NCI-H187 treated with DMSO at 0.1 percent for 48 hours (cell line): ENCODE measurements around the gene ANGEL2.
"Not testable (repeated sequence)": the region's sequence is repeated elsewhere in the genome, so short reads cannot be mapped to it uniquely, and the experiment has no call there.

Experiments used
- DNase-seq: peaks from one replicate; lab custom pipeline; 2025; lab: John Stamatoyannopoulos, UW

Gene ANGEL2

DNA sequence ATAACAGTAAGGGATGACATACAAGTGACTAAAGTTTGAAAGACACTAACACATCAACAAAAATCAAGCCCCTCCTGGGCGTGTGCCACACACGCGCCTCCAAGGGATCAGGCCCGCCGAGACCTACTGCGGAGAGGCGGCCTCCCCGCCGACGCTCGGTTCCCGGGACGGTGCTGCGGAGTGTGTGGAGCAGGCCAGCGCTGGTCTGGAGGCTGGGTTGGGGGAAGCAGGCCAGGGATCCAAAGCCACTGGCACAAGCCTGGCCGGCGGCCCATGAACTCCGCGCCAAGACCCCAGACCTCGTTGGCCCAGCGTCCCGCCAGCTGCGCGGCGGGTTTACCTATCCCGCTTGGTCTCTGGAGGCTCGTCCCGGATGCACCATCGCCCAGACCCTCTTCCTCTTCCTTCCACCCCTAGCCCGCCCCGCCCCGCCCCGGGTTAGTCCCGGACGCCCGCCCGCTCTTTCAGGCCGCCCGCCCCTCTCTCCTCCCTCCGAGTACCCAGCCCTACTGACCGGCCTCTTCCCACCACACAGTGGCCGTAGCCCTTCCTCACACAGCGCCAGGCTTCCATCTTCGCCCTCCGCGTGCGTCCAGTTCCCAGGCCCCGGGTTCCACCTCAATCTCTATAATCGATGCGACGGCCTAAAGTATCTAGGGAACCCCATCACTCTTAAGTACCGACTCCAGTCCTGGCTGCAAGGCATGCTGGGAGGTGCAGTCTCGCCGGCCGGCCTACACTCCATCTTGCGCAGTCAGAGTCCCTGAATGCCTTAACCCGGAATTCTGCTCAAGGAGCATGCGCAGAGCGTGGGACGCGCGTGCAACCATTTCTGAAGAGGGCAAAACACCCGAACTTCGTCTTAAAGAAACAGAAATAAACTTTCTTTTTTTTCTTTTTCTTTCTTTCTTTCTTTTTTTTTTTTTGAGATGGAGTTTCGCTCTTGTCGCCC is at the start of gene ANGEL2:
Gene ANGEL2, minus strand, starts transcription at position 769 of the 952 bp plus-strand sequence. Its CDS starts 196 bp downstream, at position 573.
- peak; percentile 64 for DNase-seq

DNA sequence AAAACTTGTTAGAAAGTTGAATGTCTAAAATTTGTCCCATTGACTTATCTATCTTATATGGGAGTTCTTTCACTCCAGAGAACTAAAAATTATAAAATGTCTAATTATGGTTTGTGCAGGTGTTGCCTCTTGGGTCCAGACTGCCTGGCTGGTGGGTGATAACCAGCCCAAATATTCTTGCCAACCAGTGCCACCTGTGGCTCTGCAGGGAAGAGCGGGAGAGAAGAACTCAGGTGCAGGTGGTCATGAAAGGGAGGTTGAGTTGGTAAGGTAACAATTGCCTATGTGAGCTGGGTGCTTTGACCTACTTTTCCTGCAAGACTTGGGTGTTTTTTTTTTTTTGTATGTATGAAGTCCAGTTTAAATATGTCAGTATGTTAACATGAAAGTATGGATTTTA is 45.6 kb upstream of the ANGEL2 start:
- no peak for DNase-seq

DNA sequence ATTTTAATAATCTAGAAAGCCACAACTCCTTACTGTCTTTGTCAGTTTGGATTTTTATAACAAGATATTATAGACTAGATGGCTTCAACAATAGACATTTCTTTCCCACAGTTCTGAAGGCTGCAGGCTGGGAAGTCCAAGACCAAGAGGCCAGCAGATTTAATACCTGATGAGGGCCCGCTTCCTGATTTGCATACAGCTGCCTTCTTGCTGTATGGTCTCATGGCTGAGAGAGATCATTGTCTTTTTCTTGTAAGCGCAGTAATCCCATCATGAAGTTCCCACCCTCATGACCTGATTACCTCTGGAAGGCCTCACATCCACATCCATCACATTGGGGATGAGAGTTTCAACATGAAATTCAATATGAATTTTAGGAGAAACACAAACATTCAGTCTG is 45.2 kb upstream of the ANGEL2 start:
- DNase-seq = peak; percentile 11

- no peak for DNase-seq
These were observed 41.8 kb upstream of the ANGEL2 start for GRCh38 chr1:213057264-213058059.

DNA sequence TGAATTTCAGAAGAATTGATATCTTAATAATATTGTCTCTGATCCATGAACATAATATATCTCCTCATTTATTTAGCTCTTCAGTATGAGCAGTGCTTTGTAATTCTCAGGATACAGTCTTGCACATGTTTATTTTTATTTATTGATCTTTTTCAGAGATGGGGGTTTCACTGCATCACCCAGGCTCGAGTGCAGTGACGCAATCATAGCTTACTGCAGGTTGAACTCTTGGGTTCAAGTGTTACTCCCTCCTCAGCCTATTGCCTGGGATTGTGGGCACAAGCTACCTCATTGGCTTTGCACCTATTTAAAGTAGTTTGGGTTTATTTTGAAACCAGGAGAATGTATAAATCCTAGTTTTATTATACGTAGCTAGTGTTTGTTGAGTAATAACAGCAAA is 40.1 kb upstream of the ANGEL2 start:
- DNase-seq = no peak

DNA sequence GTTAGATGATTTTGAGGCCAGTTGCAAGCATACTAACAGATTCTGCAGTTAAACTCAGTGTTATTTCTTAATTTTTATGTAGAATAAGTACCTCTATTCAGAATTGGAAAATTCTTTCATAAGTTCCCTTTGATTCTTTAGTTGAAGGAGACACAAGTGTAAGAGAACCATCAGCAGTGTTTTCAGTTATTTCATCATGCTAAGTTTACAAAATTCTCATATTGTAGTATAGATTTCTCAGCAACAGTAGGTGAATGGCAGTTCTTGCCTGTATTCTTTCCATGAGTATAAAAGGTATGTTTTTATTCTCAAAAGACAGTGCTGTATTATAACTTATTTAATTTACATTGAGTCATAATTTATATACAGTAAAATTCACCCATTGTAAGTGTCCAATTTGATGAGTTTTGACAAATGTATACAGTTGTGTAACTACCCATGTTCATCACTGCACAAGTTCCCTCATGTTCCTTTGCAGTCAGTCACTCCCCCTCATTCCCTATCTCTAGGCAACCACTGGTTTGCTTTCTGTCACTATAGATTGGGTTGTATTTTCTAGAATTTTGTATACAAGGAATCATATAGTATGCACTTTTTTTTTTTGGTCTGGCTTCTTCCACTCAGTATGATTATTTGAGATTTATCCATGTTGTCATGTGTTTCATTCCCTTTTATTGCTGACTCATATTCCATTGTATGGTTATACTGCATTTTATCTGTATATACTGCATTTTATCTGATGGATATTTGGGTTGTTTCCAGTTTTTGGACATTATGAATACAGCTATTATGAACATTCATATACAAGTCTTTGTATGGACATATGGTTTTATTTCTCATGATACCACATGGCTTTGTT is 39.3 kb upstream of the ANGEL2 start:
- no peak for DNase-seq

DNA sequence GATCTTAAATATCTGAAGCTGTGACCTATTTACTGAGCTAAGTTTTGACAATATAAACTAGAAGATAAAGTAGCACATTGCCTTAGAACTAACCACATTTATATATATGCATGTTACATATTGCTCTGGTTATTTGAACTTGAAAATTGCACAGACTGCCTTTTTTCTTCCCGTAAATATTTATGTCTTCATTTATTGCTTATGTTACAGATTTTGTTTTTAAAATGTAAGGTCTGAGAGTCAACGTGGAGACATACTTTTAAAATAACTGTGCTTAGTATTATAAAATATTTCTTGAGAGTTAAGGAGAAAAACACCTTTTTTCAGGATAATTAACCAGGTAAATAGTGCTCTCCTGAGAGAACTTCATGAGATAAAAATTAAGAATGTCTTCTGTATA is 38.5 kb upstream of the ANGEL2 start:
- DNase-seq = no peak

DNA sequence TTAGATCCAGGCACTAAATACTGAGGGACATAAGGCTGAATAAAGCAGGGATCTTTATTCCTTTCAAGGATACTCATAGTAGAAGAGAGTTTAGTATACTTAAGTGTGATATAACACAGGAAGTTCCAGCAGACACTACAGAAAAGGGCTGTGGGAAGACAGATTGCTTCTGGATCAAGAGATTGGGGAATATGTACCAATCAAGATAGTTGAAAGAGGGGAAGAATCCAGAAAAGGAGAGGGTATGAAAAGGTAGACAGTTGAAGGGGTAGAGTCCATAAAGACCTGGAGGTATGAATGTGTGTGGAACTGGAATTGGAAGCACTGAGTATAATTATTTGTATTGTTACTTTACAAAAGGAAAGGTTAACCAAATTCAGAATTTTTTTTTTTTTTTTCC is 37.8 kb upstream of the ANGEL2 start:
- no peak for DNase-seq

DNA sequence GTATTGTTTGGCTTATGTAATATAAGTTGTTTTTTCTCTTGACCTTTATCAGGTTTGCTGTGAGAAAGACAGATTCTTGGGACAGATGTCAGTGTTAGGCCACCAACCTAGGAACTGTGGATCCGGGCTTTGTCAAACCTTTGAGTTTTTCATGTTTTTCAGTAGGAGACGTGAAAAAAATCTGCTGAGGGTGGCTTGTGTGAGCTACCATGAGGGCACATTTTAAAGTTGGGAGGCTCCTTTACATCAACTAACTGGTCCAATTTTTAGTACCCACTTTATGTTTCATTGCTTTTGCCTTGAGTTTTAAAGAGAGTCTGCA is 36.2 kb upstream of the ANGEL2 start:
- DNase-seq = no peak

DNA sequence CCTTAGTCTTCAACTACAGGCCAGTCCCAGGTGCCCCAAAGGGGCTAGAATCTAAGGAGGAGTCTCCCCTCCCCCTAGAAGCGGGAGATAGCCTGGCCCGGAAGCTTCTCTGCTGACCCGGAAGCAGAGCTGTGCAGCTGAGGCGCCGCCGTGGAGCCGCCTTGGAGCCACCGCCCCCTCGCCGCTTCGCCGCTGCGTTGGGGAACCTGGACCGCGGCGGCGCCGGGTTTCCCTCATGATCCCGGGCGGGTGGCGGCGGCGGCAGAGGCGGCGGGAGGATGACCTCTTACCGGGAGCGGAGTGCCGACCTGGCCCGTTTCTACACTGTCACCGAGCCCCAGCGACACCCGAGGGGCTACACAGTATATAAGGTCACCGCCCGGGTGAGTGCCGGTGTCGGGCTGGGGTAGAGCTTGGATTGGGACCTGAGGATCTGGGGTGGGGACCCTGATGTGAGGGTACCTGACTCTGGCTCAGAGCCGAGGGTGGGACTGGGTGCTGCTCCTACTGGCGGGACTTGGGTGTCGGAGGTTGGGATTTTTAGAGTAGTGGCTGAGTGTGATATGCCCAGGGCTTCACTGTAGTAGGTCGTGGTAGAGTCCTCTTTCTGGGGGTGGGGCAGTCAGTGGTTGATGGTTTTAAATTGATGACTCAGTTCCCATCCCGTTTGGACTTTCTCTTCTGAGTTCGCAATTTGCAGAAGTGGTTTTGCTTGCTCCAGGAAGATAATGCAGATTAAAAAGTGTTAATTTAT is 35.6 kb upstream of the ANGEL2 start, which contains the start of gene RPS6KC1:
Gene RPS6KC1, plus strand, starts transcription at position 115 of the 754 bp plus-strand sequence. Its CDS starts 164 bp downstream, at position 279.
- no peak for DNase-seq

DNA sequence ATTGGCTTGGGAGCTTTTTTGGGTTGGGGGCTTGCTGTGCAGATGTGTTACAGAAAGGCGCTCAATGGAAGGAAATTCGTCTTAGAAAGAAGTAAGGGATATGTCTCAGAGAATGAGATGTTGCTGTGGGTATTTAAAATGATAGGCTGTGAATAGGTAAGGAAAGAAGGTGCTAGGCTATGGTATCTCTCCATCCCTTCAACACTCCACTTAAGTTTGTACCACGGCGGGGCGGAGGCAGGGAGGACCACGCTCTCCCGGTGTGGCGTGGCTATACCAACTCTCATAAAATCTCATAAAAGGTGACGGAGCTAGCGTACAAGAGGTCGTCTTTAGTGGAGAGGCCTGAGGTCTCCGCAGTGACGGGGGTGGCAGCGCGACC is 35.1 kb upstream of the ANGEL2 start:
- no peak for DNase-seq

DNA sequence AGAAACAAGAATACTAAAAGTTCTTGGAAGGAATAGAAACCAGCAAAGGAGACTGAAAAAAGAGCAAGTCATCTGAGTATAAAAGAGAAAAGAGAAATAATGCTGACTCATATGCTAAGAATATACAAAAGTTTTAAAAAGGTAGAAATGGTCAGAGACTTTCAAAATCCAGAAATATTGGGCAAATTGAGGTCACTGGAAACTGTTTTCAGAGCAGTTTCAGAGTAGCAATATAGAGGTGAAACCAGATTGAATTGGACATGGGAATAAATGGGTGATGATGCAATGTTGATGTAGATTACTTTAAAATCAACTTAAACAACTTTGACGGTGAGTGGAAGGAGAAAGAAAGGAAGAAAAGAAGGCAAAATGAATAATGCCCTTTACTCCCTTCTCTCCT is 33.6 kb upstream of the ANGEL2 start:
- DNase-seq = no peak

DNA sequence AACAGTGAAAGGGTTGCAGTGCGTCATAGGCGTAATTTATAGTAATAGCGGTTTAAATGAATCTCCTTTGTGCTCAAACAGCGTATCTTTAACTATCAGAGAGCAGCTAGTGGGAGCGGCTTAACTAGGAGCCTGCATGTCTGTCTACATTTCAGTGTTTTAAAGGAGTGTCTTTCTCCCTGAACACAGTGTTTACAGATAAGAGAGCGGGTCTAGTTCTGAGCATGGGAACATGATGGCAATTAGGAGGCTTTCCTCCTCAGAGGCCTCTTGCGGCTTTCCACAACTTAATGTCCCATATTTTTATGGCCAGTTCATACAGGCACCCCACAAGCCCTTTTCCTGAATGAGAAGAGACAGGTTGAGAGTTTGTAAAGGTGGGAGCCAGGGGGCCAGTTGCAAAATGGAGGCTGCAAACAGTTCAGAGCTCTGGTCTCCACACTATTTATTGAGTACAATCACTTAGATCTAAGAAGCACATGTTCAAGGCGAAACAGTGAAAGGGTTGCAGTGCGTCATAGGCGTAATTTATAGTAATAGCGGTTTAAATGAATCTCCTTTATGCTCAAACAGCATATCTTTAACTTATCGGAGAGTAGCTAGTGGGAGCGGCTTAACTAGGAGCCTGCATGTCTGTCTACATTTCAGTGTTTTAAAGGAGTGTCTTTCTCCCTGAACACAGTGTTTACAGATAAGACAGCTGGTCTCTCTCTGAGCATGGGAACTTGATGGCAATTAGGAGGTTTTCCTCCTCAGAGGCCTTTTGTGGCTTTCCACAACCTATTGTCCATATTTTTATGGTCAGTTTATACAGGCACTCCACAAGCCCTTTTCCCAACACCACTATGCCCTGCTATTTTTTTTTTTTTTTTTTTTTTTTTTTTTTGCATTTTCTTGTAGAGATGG is 29.9 kb upstream of the ANGEL2 start:
- peak; percentile 30 for DNase-seq

DNA sequence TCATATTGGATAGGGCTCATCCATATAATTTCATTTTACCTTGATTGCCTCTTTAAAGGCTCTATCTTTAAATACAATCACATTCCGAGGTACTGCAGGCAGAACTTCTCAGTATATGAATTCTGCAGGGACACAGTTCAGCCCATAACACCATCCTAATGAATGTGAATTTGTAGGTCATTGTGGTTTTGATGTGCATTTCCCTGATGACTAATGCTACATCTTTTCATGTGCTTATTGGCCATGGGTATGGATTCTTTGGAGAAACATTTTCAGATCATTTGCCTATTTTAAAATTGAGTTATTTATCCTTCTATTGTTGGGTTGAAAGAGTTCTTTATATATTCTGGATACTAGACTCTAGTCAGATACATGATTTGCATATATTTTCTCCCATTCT is 25.8 kb upstream of the ANGEL2 start:
- no peak for DNase-seq

- no peak for DNase-seq
These were observed 19.9 kb upstream of the ANGEL2 start for GRCh38 chr1:213035573-213035972.

GRCh38 chr1:213034713-213035112 is 19.0 kb upstream of the ANGEL2 start:
- DNase-seq = no peak

- DNase-seq = no peak
These were observed 17.0 kb upstream of the ANGEL2 start for GRCh38 chr1:213032651-213033050.

DNA sequence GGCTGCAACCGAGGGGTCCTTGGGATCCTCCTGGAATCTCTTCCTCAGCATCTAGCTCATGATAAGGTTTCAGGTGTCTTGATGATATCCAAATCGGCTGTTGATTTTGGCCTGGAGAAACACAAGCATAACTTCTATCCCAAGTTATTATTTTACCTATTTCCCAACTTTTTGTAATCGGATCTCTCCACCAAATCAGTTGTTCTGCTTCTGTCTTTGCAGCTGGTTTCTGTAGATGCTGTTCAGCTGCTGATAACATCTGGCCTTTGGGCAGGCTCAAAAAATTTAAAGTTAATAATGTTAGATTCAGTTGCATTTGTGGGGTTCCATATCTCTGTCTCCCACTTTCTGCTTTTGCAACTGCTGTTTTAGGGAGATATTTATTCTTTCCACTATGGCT is 11.4 kb upstream of the ANGEL2 start:
- not testable (repeated sequence) for DNase-seq

GRCh38 chr1:213020016-213020415 is 4.3 kb upstream of the ANGEL2 start:
- DNase-seq = no peak

DNA sequence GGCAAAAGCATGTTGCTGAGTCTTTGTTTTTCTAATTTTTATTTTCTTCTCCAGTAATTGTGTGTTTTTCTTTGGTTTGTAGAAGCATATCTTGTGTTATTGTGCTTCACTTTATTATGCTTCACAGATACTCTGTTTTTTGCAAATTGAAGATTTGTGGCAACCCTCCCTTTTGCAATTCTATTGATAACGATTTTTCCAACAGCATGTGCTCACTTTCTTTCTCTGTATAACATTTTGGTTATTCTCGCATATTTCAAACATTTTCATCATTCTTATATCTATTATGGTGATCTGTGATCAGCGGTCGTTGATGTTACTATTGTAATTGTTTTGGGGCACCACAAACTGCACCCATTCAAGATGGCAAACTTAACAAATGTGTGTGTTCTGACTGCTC is 3.8 kb upstream of the ANGEL2 start:
- DNase-seq = no peak
